Measurements from ENCODE around the gene SCTR.

SCTR gene

GRCh38 chr2:119440501-119440870, 83.8 kb downstream of the SCTR start:
- H3K9ac ChIP-seq (ENCODE audit: low read length): no peak overlapping the region
- H4K20me1 ChIP-seq (ENCODE audit: insufficient read depth, low read length): no peaks in the 10 kb centered on the region
- TF ChIP-seq CTCF (IDR thresholded peaks at IDR 0.05; ENCODE audit: low read length) (no peak), EZH2phosphoT487 (IDR thresholded peaks at IDR 0.05; ENCODE audit: low read length) (no peak), EZH2 (optimal IDR thresholded peaks at IDR 0.05; ENCODE audit: low read depth, low read length) (no peak)
- H3K4me2 ChIP-seq (ENCODE audit: low read depth, low read length): no peak overlapping the region
- H3F3A ChIP-seq (ENCODE audit: insufficient read depth, low read length): no peaks in the 10 kb centered on the region
- DNase-seq: no peak
- H3K79me2 ChIP-seq (ENCODE audit: low read length): no peaks in the 10 kb centered on the region
- H3K4me3 ChIP-seq (ENCODE audit: low read length): no peak overlapping the region
- no peaks in the 10 kb centered on the region for H3K36me3 ChIP-seq (replicated peaks; ENCODE audit: insufficient read depth, low read length)
- H3K27me3 ChIP-seq (replicated peaks; ENCODE audit: insufficient read depth, low read length): no peaks in the 10 kb centered on the region
- H3K9me3 ChIP-seq (replicated peaks; ENCODE audit: insufficient read depth, low read length): no peaks in the 10 kb centered on the region
- no peak overlapping the region for H2AFZ ChIP-seq (ENCODE audit: low read length)
- no peaks in the 10 kb centered on the region for H3K4me1 ChIP-seq (ENCODE audit: low read length)
- no peaks in the 10 kb centered on the region for H3K9me2 ChIP-seq (replicated peaks; ENCODE audit: insufficient read depth, low read length)
- no peak overlapping the region for H3K27ac ChIP-seq (ENCODE audit: low read length)

- no peaks in the 10 kb centered on the region for H3K27me3 ChIP-seq (replicated peaks; ENCODE audit: insufficient read depth, low read length)
- no peak overlapping the region for H2AFZ ChIP-seq (ENCODE audit: low read length)
- H3K36me3 ChIP-seq (replicated peaks; ENCODE audit: insufficient read depth, low read length): no peaks in the 10 kb centered on the region
- H3K27ac ChIP-seq (ENCODE audit: low read length): no peak overlapping the region
- TF ChIP-seq EZH2phosphoT487 (IDR thresholded peaks at IDR 0.05; ENCODE audit: low read length) (no peak), EZH2 (optimal IDR thresholded peaks at IDR 0.05; ENCODE audit: low read depth, low read length) (no peak), CTCF (IDR thresholded peaks at IDR 0.05; ENCODE audit: low read length) (no peak)
- H3K4me2 ChIP-seq (ENCODE audit: low read depth, low read length): no peak overlapping the region
- H3K4me1 ChIP-seq (ENCODE audit: low read length): no peaks in the 10 kb centered on the region
- no peak overlapping the region for H3K9ac ChIP-seq (ENCODE audit: low read length)
- no peak for DNase-seq
- H3K9me2 ChIP-seq (replicated peaks; ENCODE audit: insufficient read depth, low read length): no peaks in the 10 kb centered on the region
- no peaks in the 10 kb centered on the region for H3K9me3 ChIP-seq (replicated peaks; ENCODE audit: insufficient read depth, low read length)
- no peaks in the 10 kb centered on the region for H4K20me1 ChIP-seq (ENCODE audit: insufficient read depth, low read length)
- no peak overlapping the region for H3K4me3 ChIP-seq (ENCODE audit: low read length)
- no peaks in the 10 kb centered on the region for H3K79me2 ChIP-seq (ENCODE audit: low read length)
- H3F3A ChIP-seq (ENCODE audit: insufficient read depth, low read length): no peaks in the 10 kb centered on the region
Observed at GRCh38 chr2:119439574-119440500, 84.4 kb downstream of the SCTR start.

GRCh38 chr2:119438726-119439284, 85.5 kb downstream of the SCTR start:
- Histone ChIP-seq H3K4me2 (ENCODE audit: low read depth, low read length) (no peak overlapping the region), H3K9me3 (replicated peaks; ENCODE audit: insufficient read depth, low read length) (no peaks in the 10 kb centered on the region), H3K79me2 (ENCODE audit: low read length) (no peaks in the 10 kb centered on the region), H3K36me3 (replicated peaks; ENCODE audit: insufficient read depth, low read length) (no peaks in the 10 kb centered on the region), H3K27ac (ENCODE audit: low read length) (no peak overlapping the region), H3K27me3 (replicated peaks; ENCODE audit: insufficient read depth, low read length) (no peaks in the 10 kb centered on the region), H3F3A (ENCODE audit: insufficient read depth, low read length) (no peaks in the 10 kb centered on the region), H3K4me3 (ENCODE audit: low read length) (no peak overlapping the region), H2AFZ (ENCODE audit: low read length) (no peak overlapping the region), H3K9ac (ENCODE audit: low read length) (no peak overlapping the region), H4K20me1 (ENCODE audit: insufficient read depth, low read length) (no peaks in the 10 kb centered on the region), H3K4me1 (ENCODE audit: low read length) (no peaks in the 10 kb centered on the region), H3K9me2 (replicated peaks; ENCODE audit: insufficient read depth, low read length) (no peaks in the 10 kb centered on the region)
- no peak for DNase-seq
- TF ChIP-seq EZH2 (optimal IDR thresholded peaks at IDR 0.05; ENCODE audit: low read depth, low read length) (no peak), CTCF (IDR thresholded peaks at IDR 0.05; ENCODE audit: low read length) (no peak), EZH2phosphoT487 (IDR thresholded peaks at IDR 0.05; ENCODE audit: low read length) (no peak)
